Loucy (cell line): ENCODE results near the gene JUP.

Experiments used
- CTCF ChIP-seq: fragments of 200-600 bp; sonication (generic); conservative IDR thresholded peaks from 2 replicates; pipeline ENCODE4 v1.5.1; 2014; ENCODE audit warnings: mild to moderate bottlenecking, antibody characterized with exemption, low read length
- EZH2phosphoT487 ChIP-seq: fragments of 200-600 bp; IDR thresholded peaks from 2 replicates; pipeline ENCODE4 v1.6.1; 2018; ENCODE audit warnings: antibody characterized with exemption, mild to moderate bottlenecking, moderate library complexity, borderline replicate concordance

- TF ChIP-seq CTCF (no peak), EZH2phosphoT487 (no peak)
These were observed 52.2 kb downstream of the JUP start, which contains the start of gene HAP1 for GRCh38 chr17:41734139-41734948.
